Head of caudate nucleus (tissue), 42 donors: ENCODE results near the gene HSD17B8.

Experiments
- DNase-seq, 42 donors: peaks; one replicate each; pipeline versions ENCODE4 v3.0.0 to v3.0.0-alpha.2; 2020 to 2021; ENCODE audit warnings: mixed read lengths in 7 of 42
- intact Hi-C: fragments of 100-400 bp; cut with DNase I; formaldehyde crosslinking; loops from one replicate; pipeline ENCODE4 v1.15.0; 2022

Gene HSD17B8

DNA sequence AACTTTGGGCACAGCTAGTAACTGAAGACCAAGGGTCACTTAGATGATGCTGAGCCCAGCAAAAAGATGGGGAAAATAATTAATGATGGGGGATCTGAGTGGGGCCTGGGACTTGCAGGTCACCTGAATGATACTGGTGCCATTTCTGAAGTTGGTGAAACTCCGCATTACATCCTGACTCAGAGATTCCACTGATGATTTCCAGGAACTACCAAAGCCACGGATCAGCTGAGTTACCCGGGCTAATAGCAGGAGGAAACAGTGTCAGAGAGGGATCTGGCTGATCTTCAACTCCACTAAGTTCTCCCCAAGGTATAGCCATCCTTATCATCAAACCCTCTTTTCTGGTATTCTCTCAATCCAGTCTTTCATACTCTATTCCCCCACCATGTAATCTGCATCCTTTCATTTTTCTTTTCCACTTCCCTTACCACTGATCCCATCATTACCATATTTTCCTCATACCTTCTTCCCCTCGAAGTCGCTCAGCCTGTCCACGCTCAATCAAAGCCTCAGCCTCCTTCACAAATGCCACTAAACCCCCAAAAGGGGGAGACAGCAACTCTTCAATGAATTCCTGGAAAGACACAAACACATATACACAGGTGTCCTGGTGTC, 47.0 kb downstream of the HSD17B8 start:
- intact Hi-C loops, result no loop called here
- no peak for DNase-seq

GRCh38 chr6:33252759-33253158, 48.3 kb downstream of the HSD17B8 start:
- intact Hi-C loops, result no loop called here

GRCh38 chr6:33254591-33254990, 50.1 kb downstream of the HSD17B8 start:
- no peak for DNase-seq
- intact Hi-C loops, result no loop called here

More at GRCh38 chr6:33252759-33253158, 48.3 kb downstream of the HSD17B8 start:
- no peak for DNase-seq
